ENCODE data around the gene ROR2.

ROR2 gene

GRCh38 chr9:91681461-91682305 lies 268.3 kb downstream of the ROR2 start:
- peak; percentile 4 for DNase-seq (ENCODE audit: low read depth, low spot score)

- DNase-seq (ENCODE audit: low read depth, low spot score), result no peak
Observed at GRCh38 chr9:91680998-91681397, 269.0 kb downstream of the ROR2 start.

GRCh38 chr9:91680106-91680505 lies 269.9 kb downstream of the ROR2 start:
- DNase-seq (ENCODE audit: low read depth, low spot score), result no peak

- DNase-seq (ENCODE audit: low read depth, low spot score), result no peak
Observed at GRCh38 chr9:91678807-91679580, 271.0 kb downstream of the ROR2 start.

GRCh38 chr9:91677822-91678436 lies 272.1 kb downstream of the ROR2 start:
- no peak for DNase-seq (ENCODE audit: low read depth, low spot score)

- peak; percentile 6 for DNase-seq (ENCODE audit: low read depth, low spot score)
Observed at GRCh38 chr9:91677331-91677730, 272.7 kb downstream of the ROR2 start.

GRCh38 chr9:91676046-91676445 lies 274.0 kb downstream of the ROR2 start:
- DNase-seq (ENCODE audit: low read depth, low spot score), result no peak

- DNase-seq (ENCODE audit: low read depth, low spot score), result no peak
Observed at GRCh38 chr9:91664663-91665062, 285.4 kb downstream of the ROR2 start.

- no peak for DNase-seq (ENCODE audit: low read depth, low spot score)
Observed at GRCh38 chr9:91663858-91664257, 286.2 kb downstream of the ROR2 start.

- DNase-seq (ENCODE audit: low read depth, low spot score), result no peak
Observed at GRCh38 chr9:91661451-91661850, 288.6 kb downstream of the ROR2 start.

GRCh38 chr9:91660521-91660920 lies 289.5 kb downstream of the ROR2 start:
- no peak for DNase-seq (ENCODE audit: low read depth, low spot score)

GRCh38 chr9:91659529-91660495 lies 290.2 kb downstream of the ROR2 start:
- peak; percentile 7 for DNase-seq (ENCODE audit: low read depth, low spot score)

GRCh38 chr9:91658513-91659105 lies 291.4 kb downstream of the ROR2 start:
- DNase-seq (ENCODE audit: low read depth, low spot score), result no peak

GRCh38 chr9:91657501-91657900 lies 292.5 kb downstream of the ROR2 start:
- DNase-seq (ENCODE audit: low read depth, low spot score), result no peak

GRCh38 chr9:91655658-91656057 lies 294.4 kb downstream of the ROR2 start:
- no peak for DNase-seq (ENCODE audit: low read depth, low spot score)

GRCh38 chr9:91655215-91655614 lies 294.8 kb downstream of the ROR2 start:
- DNase-seq (ENCODE audit: low read depth, low spot score), result no peak

- no peak for DNase-seq (ENCODE audit: low read depth, low spot score)
Observed at GRCh38 chr9:91654527-91654926, 295.5 kb downstream of the ROR2 start.

- DNase-seq (ENCODE audit: low read depth, low spot score), result no peak
Observed at GRCh38 chr9:91647371-91647770, 302.7 kb downstream of the ROR2 start.

GRCh38 chr9:91646702-91647101 lies 303.3 kb downstream of the ROR2 start:
- DNase-seq (ENCODE audit: low read depth, low spot score), result no peak

GRCh38 chr9:91644433-91644832 lies 305.6 kb downstream of the ROR2 start:
- no peak for DNase-seq (ENCODE audit: low read depth, low spot score)
